IMR-90 (cell line): ENCODE measurements around the gene MKX. TPM values are rescaled to one million over a fixed set of nuclear protein-coding genes. Genes with fewer than 3 reads are reported as not detected.

Experiments
- BHLHE40 ChIP-seq: fragments of 150-350 bp; IDR thresholded peaks from 2 replicates; pipeline ENCODE4 v1.6.1; 2016; ENCODE audit warnings: mild to moderate bottlenecking, low read depth, low read length
- CEBPB ChIP-seq: IDR thresholded peaks from 2 replicates; pipeline ENCODE4 v1.6.1; 2012; ENCODE audit warnings: low read depth, low read length, improper control_type of control experiment
- polyA plus RNA-seq, 3 experiments: library from polyadenylated mRNA; depleted of rRNA; stranded (reverse); fragments of >200 nt; gene quantifications; 2 replicates each; pipeline ENCODE4 v1.2.3, GENCODE V29; 2012; ENCODE audit warnings: low replicate concordance in 1 of 3
- total RNA-seq: library from RNA; depleted of rRNA; stranded (reverse); fragments of >200 nt; gene quantifications from 2 replicates; pipeline ENCODE4 v1.2.3, GENCODE V29; 2012
- TF ChIP-seq, protein P1 (sequence below): conservative IDR thresholded peaks from 2 replicates; pipeline ENCODE4 v1.5.1; 2012; ENCODE audit warnings: mild to moderate bottlenecking, low read depth, low read length, improper control_type of control experiment

Gene MKX
- total and polyA plus RNA-seq, 2 of the 4 experiments (the other 2 are of a cell fraction) = 0.10 to 0.36 TPM

DNA sequence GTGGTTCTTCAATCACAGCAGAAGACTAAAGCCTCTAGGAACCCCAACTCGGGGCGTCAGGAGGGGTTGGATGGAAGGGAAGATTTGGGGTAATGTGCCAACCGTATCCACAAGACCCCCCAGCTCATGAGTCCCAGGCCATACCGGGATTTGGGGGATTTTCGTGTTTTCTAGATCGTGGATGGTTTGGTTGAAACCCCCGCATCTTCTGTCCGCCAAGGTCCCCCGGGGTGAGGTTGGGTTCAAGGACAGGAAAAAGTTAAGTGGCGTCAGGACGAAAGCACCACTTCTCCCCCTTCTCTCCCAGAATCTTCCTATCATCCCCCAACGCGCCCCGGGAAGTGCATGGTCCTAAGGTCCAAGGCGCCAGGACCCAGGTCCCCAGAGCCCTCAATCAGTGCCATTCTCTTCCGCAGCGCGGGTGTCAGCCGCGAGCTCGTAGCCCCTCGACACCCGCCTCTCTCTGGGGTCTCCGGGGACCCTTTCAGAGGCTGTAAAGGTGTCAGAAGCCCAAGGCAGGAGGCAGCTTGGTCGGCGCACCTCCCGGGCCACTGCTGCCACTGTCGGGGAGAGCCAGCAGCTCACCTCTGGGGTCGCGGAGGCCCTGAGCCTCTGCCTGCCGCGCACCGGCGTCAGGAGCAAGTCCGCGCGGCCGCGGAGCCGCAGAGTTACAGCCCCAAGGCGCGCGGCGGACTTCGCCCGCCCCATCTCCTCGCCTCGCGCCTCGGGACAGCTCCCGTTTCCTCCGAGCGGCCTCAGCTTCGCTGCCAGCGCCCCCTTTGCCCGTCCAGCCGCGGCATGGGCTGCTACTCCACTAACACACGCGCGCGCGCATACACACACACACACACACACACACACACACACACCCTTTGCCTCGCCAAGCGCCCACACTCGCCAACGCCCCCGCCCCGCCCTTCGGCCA, 1.5 kb downstream of the MKX start (continued):
- TF ChIP-seq, protein P1, sequence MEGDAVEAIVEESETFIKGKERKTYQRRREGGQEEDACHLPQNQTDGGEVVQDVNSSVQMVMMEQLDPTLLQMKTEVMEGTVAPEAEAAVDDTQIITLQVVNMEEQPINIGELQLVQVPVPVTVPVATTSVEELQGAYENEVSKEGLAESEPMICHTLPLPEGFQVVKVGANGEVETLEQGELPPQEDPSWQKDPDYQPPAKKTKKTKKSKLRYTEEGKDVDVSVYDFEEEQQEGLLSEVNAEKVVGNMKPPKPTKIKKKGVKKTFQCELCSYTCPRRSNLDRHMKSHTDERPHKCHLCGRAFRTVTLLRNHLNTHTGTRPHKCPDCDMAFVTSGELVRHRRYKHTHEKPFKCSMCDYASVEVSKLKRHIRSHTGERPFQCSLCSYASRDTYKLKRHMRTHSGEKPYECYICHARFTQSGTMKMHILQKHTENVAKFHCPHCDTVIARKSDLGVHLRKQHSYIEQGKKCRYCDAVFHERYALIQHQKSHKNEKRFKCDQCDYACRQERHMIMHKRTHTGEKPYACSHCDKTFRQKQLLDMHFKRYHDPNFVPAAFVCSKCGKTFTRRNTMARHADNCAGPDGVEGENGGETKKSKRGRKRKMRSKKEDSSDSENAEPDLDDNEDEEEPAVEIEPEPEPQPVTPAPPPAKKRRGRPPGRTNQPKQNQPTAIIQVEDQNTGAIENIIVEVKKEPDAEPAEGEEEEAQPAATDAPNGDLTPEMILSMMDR = no peak
- no peak for TF ChIP-seq BHLHE40
- TF ChIP-seq CEBPB = no peak
